HG03558 (cell line): ENCODE data around the gene DSG3.

ENCODE experiments used
- ATAC-seq: cut with Tn5 transposase; IDR thresholded peaks from one replicate; pipeline ENCODE4 v1.9.1; 2021; ENCODE audit warnings: moderate number of reproducible peaks; ENCODE audit not compliant: unreplicated experiment; ENCODE audit errors: extremely low read depth

Gene DSG3

GRCh38 chr18:31447530-31448191 lies at the start of gene DSG3:
DSG3 (plus strand) TSS chr18:31447741; CDS start chr18:31447878, 137 bp downstream.
- ATAC-seq, result no peak

- ATAC-seq, result no peak
These were observed 49.4 kb upstream of the DSG3 start for GRCh38 chr18:31398191-31398590.

- no peak for ATAC-seq
These were observed 48.1 kb upstream of the DSG3 start for GRCh38 chr18:31399306-31400032.

- ATAC-seq, result no peak
These were observed 46.1 kb upstream of the DSG3 start for GRCh38 chr18:31401156-31402025.

GRCh38 chr18:31402026-31402373 lies 45.5 kb upstream of the DSG3 start:
- ATAC-seq, result no peak

- no peak for ATAC-seq
These were observed 44.1 kb upstream of the DSG3 start for GRCh38 chr18:31403409-31403808.

GRCh38 chr18:31407649-31408048 lies 39.9 kb upstream of the DSG3 start:
- no peak for ATAC-seq

- no peak for ATAC-seq
These were observed 38.3 kb upstream of the DSG3 start for GRCh38 chr18:31409276-31409675.

- ATAC-seq, result no peak
These were observed 36.6 kb upstream of the DSG3 start for GRCh38 chr18:31410716-31411483.

- no peak for ATAC-seq
These were observed 34.4 kb upstream of the DSG3 start for GRCh38 chr18:31413137-31413536.

GRCh38 chr18:31417850-31418249 lies 29.7 kb upstream of the DSG3 start:
- ATAC-seq, result no peak

- no peak for ATAC-seq
These were observed 28.0 kb upstream of the DSG3 start for GRCh38 chr18:31419457-31419932.

- no peak for ATAC-seq
These were observed 27.5 kb upstream of the DSG3 start for GRCh38 chr18:31420032-31420431.

GRCh38 chr18:31420524-31420923 lies 27.0 kb upstream of the DSG3 start:
- ATAC-seq, result no peak

- no peak for ATAC-seq
These were observed 23.1 kb upstream of the DSG3 start for GRCh38 chr18:31424383-31424988.

GRCh38 chr18:31426021-31426420 lies 21.5 kb upstream of the DSG3 start:
- no peak for ATAC-seq

GRCh38 chr18:31426871-31427406 lies 20.6 kb upstream of the DSG3 start:
- ATAC-seq, result no peak

- ATAC-seq, result no peak
These were observed 19.3 kb upstream of the DSG3 start for GRCh38 chr18:31428211-31428610.

- no peak for ATAC-seq
These were observed 17.9 kb upstream of the DSG3 start for GRCh38 chr18:31429623-31430022.

GRCh38 chr18:31430072-31430471 lies 17.5 kb upstream of the DSG3 start:
- ATAC-seq, result no peak
